AG09309 (cell line): Measurements from ENCODE around the gene COQ10B.
"Not testable (repeated sequence)": the region's sequence is repeated elsewhere in the genome, so short reads cannot be mapped to it uniquely, and the experiment has no call there.

ENCODE experiments used
- DNase-seq: peaks from one replicate; pipeline ENCODE4 v3.0.0-alpha.2; 2010; ENCODE audit warnings: low read depth
- H3K4me3 ChIP-seq: 2 replicates; pipeline ENCODE4 v1.5.1; 2011; ENCODE audit warnings: mild to moderate bottlenecking, low read depth, low read length, moderate library complexity; ENCODE audit not compliant: control insufficient read depth
- TF ChIP-seq, protein P1 (sequence below): IDR thresholded peaks from 2 replicates; pipeline ENCODE4 v1.5.1; 2011; ENCODE audit warnings: mild to moderate bottlenecking, low read depth, low read length, inconsistent platforms; ENCODE audit not compliant: insufficient read depth, control insufficient read depth; ENCODE audit errors: missing control alignments

Gene COQ10B

DNA sequence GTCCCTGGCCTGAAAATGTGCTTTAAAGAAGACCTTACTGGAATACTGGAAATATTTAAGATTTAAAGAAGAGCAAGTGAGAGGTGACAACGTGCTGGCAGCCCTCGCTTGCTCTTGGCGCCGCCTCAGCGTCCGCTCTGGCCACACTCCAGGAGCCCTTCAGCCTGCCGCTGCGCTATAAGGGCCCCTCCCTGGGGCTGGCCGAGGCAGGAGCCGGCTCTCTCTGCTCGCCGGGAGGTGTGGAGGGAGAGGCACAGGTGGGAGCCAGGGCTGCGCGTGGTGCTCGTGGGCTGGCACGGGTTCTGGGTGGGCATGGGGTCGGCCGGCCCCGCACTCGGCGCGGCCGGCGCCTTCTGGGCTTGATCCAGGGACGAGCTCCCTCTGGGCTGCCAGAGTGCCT, 2.9 kb upstream of the COQ10B start:
- DNase-seq = no peak
- TF ChIP-seq, protein P1, sequence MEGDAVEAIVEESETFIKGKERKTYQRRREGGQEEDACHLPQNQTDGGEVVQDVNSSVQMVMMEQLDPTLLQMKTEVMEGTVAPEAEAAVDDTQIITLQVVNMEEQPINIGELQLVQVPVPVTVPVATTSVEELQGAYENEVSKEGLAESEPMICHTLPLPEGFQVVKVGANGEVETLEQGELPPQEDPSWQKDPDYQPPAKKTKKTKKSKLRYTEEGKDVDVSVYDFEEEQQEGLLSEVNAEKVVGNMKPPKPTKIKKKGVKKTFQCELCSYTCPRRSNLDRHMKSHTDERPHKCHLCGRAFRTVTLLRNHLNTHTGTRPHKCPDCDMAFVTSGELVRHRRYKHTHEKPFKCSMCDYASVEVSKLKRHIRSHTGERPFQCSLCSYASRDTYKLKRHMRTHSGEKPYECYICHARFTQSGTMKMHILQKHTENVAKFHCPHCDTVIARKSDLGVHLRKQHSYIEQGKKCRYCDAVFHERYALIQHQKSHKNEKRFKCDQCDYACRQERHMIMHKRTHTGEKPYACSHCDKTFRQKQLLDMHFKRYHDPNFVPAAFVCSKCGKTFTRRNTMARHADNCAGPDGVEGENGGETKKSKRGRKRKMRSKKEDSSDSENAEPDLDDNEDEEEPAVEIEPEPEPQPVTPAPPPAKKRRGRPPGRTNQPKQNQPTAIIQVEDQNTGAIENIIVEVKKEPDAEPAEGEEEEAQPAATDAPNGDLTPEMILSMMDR = no peak
- H3K4me3 ChIP-seq = no peak overlapping the region

DNA sequence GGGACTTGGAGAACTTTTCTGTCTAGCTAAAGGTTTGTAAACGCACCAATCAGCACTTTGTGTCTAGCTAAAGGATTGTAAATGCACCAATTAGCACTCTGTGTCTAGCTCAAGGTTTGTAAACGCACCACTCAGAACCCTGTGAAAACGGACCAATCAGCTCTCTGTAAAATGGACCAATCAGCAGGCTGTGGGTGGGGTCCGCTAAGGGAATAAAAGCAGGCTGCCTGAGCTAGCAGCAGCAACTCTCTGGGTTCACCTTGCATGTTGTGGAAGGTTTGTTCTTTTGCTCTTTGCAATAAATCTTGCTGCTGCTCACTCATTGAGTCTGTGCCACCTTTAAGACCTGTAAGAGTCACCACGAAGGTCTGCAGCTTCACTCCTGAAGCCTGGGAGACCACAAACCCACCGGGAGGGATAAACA, 2.4 kb upstream of the COQ10B start:
- not testable (repeated sequence) for H3K4me3 ChIP-seq, DNase-seq

DNA sequence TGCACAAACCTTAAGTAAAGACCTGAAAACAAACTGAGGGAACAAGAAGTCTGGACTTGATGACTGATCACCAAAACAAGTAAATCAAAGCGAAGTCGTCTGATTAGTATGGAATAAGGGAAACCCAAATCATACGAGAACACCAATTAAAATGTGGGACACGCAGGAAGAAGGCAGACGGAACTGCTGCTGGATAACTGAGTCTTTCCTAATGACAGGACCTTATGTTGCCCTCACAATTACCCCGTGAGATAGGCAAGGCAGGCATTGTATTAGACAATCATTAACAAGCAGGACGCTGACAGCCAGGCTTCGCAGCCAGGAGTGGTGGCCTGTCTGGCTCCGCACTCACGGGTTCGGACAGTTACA, 614 bp upstream of the COQ10B start:
- TF ChIP-seq, protein P1 = no peak
- DNase-seq = no peak
- peak overlapping the region; percentile 92 for H3K4me3 ChIP-seq

DNA sequence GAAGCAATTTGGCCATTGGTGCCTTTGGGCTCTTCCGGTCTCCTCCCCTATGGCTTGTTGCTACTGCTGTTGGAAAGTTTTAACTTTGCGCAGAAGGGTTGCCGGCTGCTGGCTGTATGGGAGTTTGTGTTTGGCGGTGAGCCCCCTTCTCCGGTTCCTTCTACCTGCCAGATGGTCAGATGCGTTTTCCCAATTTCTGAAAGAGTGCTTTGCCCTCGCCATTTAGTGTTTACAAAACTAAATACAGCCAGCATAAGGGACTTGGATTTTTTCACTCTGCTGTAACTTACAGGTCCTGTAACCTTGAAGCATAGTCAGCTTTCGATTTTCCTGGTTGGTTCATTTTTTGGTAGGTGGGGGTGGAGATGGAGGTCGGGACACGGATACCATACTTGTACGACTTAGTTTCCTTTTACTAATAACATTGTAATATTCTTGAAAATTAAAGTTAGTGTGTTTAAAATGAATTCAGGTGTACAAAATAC, 604 bp downstream of the COQ10B start:
- TF ChIP-seq, protein P1 = no peak
- H3K4me3 ChIP-seq = peak overlapping the region; percentile 92
- peak; percentile 80 for DNase-seq

DNA sequence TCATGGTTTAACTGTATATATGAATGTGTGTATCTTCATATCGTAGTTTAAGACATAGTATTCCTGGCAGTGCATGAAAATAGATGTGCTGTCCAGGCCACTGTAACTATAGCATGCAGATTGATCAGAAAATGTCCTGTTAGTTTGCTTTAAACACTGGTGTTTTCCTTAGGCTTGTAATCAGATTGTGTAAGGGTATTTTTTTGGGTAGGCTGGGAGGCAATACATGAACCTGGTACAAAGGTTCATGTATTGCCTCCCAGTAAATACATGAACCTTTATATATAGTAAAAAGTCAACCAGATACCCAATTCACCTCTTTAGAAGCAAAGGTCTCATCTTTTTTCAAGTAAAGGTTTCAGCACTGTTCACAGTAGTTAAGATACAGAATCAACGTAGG, 1.6 kb downstream of the COQ10B start:
- peak overlapping the region; percentile 92 for H3K4me3 ChIP-seq
- TF ChIP-seq, protein P1 = no peak
- no peak for DNase-seq

DNA sequence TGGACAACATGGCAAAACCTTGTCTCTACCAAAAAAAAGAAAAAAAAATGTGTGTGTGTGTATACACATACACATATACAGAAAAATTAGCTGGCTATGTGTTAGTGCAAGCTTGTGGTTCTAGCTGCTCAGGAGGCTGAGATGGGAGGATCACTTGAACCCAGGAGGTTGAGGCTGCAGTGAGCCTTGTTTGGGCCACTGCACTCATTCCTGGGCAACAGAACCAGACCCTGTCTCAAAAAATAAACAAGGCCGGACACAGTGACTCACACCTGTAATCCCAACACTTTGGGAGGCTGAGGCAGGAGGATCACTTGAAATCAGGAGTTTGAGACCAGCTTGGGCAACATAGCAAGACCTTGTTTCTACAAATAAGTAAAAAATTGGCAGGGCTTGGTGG, 2.1 kb downstream of the COQ10B start:
- no peak overlapping the region for H3K4me3 ChIP-seq
- no peak for DNase-seq
- TF ChIP-seq, protein P1 = no peak

DNA sequence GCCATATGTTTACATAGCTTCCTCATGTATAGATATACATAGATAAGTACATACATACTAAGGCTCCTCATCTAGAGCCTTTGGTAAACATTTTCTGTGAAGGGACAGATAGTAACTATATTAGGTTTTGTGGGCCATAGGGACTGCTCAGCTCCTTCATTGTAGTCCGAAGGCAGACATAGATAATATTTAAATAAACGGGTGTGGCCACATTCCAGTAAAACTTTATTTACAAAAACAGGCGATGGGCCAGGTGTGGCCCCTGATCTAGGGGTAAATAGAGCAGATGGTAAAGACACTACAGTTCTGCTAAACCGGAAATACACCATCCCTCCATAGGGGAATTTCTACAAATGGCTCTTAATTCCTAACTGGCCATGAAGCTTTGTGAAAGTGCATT, 7.3 kb downstream of the COQ10B start:
- no peak for DNase-seq
- H3K4me3 ChIP-seq = no peak overlapping the region

More for the DNA sequence above, 7.3 kb downstream of the COQ10B start:
- TF ChIP-seq, protein P1 = no peak
